ENCODE measurements around the gene COQ8B. TPM values are rescaled to one million over a fixed set of nuclear protein-coding genes. Genes with fewer than 3 reads are reported as not detected.
"Not testable (repeated sequence)": the region's sequence is repeated elsewhere in the genome, so short reads cannot be mapped to it uniquely, and the experiment has no call there.

COQ8B gene
- 100 to 1,000 TPM in 2 of 6 donors, 10 to 100 TPM in 4; 46.2 to 142 (median 65.4) TPM for total RNA-seq

DNA sequence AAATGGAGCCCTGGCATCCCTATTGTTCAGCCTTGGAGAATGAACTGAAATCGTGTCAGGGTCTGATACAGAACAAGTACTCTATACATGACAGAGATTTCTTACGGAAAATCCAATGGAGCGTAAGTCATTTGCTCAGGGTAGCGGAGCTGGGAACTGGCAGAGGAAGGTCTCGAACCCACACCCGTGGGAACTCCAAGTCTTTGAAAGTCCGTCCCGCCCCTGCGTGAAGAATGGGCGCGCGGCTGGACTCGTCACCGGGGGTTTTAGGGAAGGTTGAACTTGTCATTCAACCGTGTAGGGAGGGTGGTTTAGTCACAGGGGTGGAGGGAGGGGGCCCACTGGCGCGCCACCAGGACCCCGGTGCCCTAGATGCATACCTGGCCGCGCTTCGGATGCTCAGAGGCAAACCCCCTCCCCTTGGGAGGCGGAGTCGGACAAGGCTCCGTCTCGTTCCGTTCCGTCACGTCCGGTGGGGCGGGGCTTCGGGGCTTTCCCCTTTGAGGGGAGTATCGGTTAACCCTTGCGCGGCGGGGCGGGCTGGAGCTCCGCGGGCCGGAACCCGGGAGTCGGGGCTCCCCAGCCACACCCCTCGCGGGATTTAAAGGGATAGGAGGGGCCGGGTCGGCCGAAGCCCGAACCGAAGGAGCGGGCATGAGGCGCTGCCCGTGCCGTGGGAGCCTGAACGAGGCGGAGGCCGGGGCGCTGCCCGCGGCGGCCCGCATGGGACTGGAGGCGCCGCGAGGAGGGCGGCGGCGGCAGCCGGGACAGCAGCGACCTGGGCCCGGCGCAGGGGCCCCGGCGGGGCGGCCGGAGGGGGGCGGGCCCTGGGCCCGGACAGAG, at the start of gene COQ8B, which contains the start of gene ITPKC:
Gene COQ8B (minus strand): TSS at position 405 of the 843 bp plus-strand sequence. CDS start 2,254 bp downstream, outside the sequence.
Gene ITPKC (plus strand): TSS at position 631 of the 843 bp plus-strand sequence. CDS start 24 bp downstream, at position 655.
- peak within 1 kb of the TSS; percentile 98 to 99 (median 98) for H3K27ac ChIP-seq
- WGBS, 2 donors = 0 to 1% methylated on average over 7 to 22 of the region's 76 CpGs

DNA sequence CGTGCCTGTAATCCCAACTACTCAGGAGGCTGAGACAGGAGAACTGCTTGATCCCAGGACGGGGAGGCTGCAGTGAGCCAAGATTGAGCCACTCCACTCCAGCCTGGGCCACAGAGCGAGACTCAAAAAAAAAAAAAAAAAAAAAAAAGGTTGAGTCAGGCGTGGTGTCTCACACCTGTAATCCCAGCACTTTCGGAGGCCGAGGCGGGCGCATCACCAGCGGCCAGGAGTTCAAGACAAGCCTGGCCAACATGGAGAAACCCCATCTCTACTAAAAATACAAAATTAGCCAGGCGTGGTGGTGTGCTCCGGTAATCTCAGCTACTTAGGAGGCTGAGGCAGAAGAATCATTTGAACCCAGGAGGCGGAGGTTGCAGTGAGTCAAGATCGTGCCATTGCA, 49.7 kb upstream of the COQ8B start:
- not testable (repeated sequence) for H3K4me1 ChIP-seq; H3K27me3 ChIP-seq; DNase-seq; H3K9me3 ChIP-seq; H3K27ac ChIP-seq; H3K4me3 ChIP-seq; ATAC-seq (ENCODE audit: low FRiP score in 2 of 2)
- peaks cover 36 to 60% (median 56%) of the 10 kb centered on the region in 4 donors for H3K36me3 ChIP-seq
- WGBS, 2 donors = 95 to 96% methylated on average over 13 of the region's 13 CpGs

More for the DNA sequence above, at the start of gene COQ8B, which contains the start of gene ITPKC:
- Histone ChIP-seq H3K36me3 (peaks cover 0 to 7% (median 0%) of the 10 kb centered on the region in 4 donors), H3K27me3 (no peaks in the 10 kb centered on the region), H3K4me1 (peaks cover 36 to 72% (median 46%) of the 10 kb centered on the region in 4 donors), H3K4me3 (peak within 1 kb of the TSS; percentile 75 to 90 (median 76)), H3K9me3 (no peaks in the 10 kb centered on the region)
- ATAC-seq (ENCODE audit: low FRiP score in 2 of 2) (peak; percentile 88 to 89), DNase-seq (peak; percentile 99 to 100)
- TF ChIP-seq, protein P1, sequence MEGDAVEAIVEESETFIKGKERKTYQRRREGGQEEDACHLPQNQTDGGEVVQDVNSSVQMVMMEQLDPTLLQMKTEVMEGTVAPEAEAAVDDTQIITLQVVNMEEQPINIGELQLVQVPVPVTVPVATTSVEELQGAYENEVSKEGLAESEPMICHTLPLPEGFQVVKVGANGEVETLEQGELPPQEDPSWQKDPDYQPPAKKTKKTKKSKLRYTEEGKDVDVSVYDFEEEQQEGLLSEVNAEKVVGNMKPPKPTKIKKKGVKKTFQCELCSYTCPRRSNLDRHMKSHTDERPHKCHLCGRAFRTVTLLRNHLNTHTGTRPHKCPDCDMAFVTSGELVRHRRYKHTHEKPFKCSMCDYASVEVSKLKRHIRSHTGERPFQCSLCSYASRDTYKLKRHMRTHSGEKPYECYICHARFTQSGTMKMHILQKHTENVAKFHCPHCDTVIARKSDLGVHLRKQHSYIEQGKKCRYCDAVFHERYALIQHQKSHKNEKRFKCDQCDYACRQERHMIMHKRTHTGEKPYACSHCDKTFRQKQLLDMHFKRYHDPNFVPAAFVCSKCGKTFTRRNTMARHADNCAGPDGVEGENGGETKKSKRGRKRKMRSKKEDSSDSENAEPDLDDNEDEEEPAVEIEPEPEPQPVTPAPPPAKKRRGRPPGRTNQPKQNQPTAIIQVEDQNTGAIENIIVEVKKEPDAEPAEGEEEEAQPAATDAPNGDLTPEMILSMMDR (IDR thresholded peaks at IDR 0.05) = peak; percentile 21 to 85 (median 64)
- TF ChIP-seq POLR2AphosphoS5 (IDR thresholded peaks at IDR 0.05) = peak; percentile 88 to 96
- peak in 3 of 4 donors; percentile 52 to 95 (median 64) for TF ChIP-seq EP300 (IDR thresholded peaks at IDR 0.05)
- peak in 3 of 4 donors; percentile 84 to 95 (median 85) for TF ChIP-seq POLR2A (IDR thresholded peaks at IDR 0.05)

DNA sequence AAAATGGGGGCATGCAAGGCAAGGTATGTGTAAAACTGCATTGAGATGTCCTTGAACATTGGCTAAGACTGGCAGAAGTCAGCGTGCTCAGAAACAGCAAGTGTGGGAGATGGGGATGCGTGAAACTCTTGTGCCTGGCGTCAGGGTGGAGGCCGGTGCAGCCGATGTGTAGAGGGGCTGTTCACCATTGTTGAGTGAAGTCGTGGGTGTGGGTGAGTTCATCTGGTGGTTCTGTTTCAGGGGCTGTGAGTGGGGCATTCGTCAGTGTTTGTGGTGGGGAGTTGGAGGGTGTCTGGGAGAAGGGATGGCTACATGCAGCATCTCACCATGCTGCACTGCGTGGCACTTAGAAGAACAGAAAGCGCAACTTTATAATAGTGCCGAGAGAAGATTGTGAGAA, 47.3 kb upstream of the COQ8B start:
- no peak for TF ChIP-seq POLR2A (IDR thresholded peaks at IDR 0.05)
- TF ChIP-seq POLR2AphosphoS5 (IDR thresholded peaks at IDR 0.05) = no peak
- TF ChIP-seq, protein P1 (IDR thresholded peaks at IDR 0.05) = no peak
- TF ChIP-seq EP300 (IDR thresholded peaks at IDR 0.05) = no peak
- peaks cover 51 to 83% (median 79%) of the 10 kb centered on the region in 4 donors for H3K36me3 ChIP-seq
- no peaks in the 10 kb centered on the region for H3K27me3 ChIP-seq
- ATAC-seq (ENCODE audit: low FRiP score in 2 of 2) (no peak), DNase-seq (no peak)
- H3K4me1 ChIP-seq = peaks cover 0 to 7% (median 0%) of the 10 kb centered on the region in 4 donors
- 86% methylated on average over 10 of the region's 10 CpGs for WGBS, 2 donors
- H3K4me3 ChIP-seq = no peak overlapping the region
- no peak overlapping the region for H3K27ac ChIP-seq
- H3K9me3 ChIP-seq = no peaks in the 10 kb centered on the region

DNA sequence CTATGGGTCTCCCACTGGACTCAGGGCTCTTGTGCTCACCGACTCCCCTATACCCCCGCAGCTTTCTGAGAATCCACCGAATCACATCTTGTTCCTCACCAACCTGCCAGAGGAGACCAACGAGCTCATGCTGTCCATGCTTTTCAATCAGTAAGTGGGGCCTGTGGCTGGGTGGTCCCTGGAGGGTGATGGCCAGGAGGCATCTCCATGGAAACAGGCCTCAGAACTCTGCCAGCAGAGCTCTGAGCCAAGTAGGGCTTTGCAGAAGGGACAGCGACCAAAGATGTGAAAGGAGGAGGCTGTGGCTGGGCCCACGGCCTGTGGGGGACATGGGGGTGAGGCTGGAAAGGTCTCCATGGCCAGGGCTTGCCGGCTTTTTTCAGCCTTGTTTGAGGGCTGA, 46.8 kb upstream of the COQ8B start:
- peaks cover 53 to 87% (median 83%) of the 10 kb centered on the region in 4 donors for H3K36me3 ChIP-seq
- DNase-seq = no peak
- H3K4me3 ChIP-seq = no peak overlapping the region
- H3K27ac ChIP-seq = no peak overlapping the region
- WGBS, 2 donors = 92 to 99% methylated on average over 7 of the region's 7 CpGs
- TF ChIP-seq POLR2A (IDR thresholded peaks at IDR 0.05) (no peak), POLR2AphosphoS5 (IDR thresholded peaks at IDR 0.05) (no peak)
- no peaks in the 10 kb centered on the region for H3K27me3 ChIP-seq
- H3K4me1 ChIP-seq = peaks cover 0 to 7% (median 0%) of the 10 kb centered on the region in 4 donors
- H3K9me3 ChIP-seq = no peaks in the 10 kb centered on the region
- no peak for ATAC-seq (ENCODE audit: low FRiP score in 2 of 2)

DNA sequence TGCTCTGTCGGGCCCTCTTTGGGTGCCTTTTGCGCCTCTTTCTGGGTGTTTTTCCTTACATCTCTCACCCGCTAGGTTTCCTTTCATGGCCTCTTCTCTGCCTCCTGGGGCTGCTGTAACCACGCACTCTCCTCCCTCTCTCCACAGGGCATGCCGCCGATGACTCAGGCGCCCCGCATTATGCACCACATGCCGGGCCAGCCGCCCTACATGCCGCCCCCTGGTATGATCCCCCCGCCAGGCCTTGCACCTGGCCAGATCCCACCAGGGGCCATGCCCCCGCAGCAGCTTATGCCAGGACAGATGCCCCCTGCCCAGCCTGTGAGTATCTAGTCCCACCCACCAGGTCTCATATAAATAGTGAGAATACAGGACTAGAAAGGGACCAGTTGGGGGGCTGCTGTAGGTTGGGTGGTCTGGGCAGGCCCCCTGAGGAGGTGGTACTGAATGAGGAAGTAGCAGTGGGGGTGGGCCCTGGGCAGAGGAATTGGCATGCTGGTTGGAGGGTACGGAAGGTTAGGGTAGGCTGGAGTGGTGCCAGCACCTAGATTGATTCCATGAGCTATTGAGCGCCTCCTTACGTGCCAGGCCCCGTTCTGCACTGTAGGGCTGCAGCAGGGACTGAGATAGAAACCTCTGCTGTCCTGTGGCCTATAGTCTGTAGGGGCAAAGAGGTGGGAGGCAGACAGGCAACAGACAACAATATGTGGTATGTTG, 46.2 kb upstream of the COQ8B start:
- WGBS, 2 donors = 92 to 93% methylated on average over 17 of the region's 17 CpGs
- Histone ChIP-seq H3K27me3 (no peaks in the 10 kb centered on the region), H3K9me3 (no peaks in the 10 kb centered on the region), H3K27ac (peak overlapping the region in 1 of 4 donors; percentile 27), H3K36me3 (peaks cover 55 to 94% (median 89%) of the 10 kb centered on the region in 4 donors), H3K4me3 (no peak overlapping the region), H3K4me1 (peaks cover 0 to 7% (median 0%) of the 10 kb centered on the region in 4 donors)
- no peak for ATAC-seq (ENCODE audit: low FRiP score in 2 of 2)
- DNase-seq = no peak
- TF ChIP-seq POLR2A (IDR thresholded peaks at IDR 0.05) (no peak), POLR2AphosphoS5 (IDR thresholded peaks at IDR 0.05) (no peak), EP300 (IDR thresholded peaks at IDR 0.05) (no peak)
- TF ChIP-seq, protein P1 (IDR thresholded peaks at IDR 0.05) = no peak

All from upper lobe of left lung (tissue), 6 donors.